Heart left ventricle (tissue), 13 donors: ENCODE results near the gene GPLD1.

Experiments used
- POLR2A ChIP-seq, 2 donors: fragments of 450-650 bp; IDR thresholded peaks; one replicate each; pipeline ENCODE4 v1.6.1; 2017; ENCODE audit warnings: antibody characterized with exemption in 2 of 2, mild to moderate bottlenecking in 2 of 2, moderate library complexity in 2 of 2
- TF ChIP-seq, protein P1 (sequence below), 12 donors: fragments of 200-600 bp; sonication (generic) in 4 of 12; IDR thresholded peaks; one replicate each; pipeline versions ENCODE4 v1.5.0 to v1.8.0; 2018 to 2022; ENCODE audit warnings: antibody characterized with exemption in 12 of 12, mild to moderate bottlenecking in 5 of 12
- donor health status: ischemic (EF 13 %, LVEDD 7.1; RV severe dilation, severe dysfunction).
- donor health status: DM: no; HTN: yes; CAD: no.
- donor health status: DM: no; HTN: no; CAD: no.
- donor health status: ischemic (EF 25% LVEDD 6.9; RV normal size, moderate dysfunction).
- donor health status: ischemic (EF 25% LVEDD 5.7; RV mildly dilated, moderate dysfunction).
- donor health status: ischemic (EF 35%, LVEDD 5.7; RV mildly dilated, moderate dysfunction).
- donor health status: nonischemic (EF 11% LVEDD 7.7; RV severe dilation, severe dysfunction).
- donor health status: DM: yes; HTN: yes; CAD: no.
- donor health status: PGD.
- donor health status: ischemic (EF 29% LVEDD 5.4; RV normal size, mild dysfunction).
- donor health status: nonischemic (EF 23%, LVEDD 6.1; RV moderate dilation, normal function).

DNA sequence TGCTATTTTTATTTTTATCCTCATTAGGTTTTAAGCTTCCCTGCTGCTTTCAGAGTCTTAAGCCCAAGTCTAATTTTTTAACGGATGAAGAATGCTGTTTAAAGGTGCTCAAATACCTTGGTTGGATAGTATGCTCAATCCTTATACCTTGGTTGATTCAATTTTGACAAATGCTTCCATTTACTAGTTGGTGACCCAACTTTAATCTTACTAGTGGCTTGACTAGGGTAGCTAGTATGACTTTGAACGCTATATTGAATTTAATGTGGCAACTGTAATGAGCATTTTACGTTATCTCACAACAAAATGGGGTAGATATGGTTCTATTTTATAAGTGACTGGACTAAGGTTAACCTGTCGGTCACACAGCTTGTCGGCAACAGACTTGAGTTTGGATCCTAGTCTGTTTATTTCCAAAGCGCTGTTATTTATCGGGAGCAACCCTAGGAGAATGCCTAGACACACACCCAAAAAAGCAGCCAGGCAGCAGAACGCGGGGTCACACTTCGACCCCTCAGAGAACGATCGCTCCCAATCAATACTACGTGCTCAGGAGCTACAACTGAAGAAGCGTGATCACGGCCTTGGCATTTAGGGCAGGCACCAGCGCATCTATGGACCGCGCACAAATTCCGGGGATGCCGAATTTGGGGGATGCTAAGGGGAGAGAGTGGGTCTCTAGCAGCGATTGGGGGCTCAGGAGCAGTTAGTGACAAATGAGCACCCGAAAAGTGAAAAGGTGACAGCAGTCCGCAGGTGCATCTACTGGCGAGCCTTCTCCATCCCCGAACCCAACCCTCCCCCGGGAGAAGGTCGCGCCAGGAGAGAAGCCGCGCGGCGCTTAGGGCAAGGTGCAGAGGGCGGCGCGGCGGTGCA is 4.8 kb upstream of the GPLD1 start:
- TF ChIP-seq POLR2A (IDR thresholded peaks at IDR 0.05), result no peak
- TF ChIP-seq, protein P1, sequence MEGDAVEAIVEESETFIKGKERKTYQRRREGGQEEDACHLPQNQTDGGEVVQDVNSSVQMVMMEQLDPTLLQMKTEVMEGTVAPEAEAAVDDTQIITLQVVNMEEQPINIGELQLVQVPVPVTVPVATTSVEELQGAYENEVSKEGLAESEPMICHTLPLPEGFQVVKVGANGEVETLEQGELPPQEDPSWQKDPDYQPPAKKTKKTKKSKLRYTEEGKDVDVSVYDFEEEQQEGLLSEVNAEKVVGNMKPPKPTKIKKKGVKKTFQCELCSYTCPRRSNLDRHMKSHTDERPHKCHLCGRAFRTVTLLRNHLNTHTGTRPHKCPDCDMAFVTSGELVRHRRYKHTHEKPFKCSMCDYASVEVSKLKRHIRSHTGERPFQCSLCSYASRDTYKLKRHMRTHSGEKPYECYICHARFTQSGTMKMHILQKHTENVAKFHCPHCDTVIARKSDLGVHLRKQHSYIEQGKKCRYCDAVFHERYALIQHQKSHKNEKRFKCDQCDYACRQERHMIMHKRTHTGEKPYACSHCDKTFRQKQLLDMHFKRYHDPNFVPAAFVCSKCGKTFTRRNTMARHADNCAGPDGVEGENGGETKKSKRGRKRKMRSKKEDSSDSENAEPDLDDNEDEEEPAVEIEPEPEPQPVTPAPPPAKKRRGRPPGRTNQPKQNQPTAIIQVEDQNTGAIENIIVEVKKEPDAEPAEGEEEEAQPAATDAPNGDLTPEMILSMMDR (IDR thresholded peaks at IDR 0.05), result no peak
